Esophagus squamous epithelium (tissue), 4 donors: Measurements from ENCODE around the gene FOXK1.

Experiments used
- CTCF ChIP-seq, 6 experiments: fragments of 450-650 bp in 4 of 6; fragments of 200-600 bp in 2 of 6; sonication (generic) in 2 of 6; IDR thresholded peaks; one replicate each; pipeline ENCODE4 v1.5.1; 2016 to 2019; ENCODE audit warnings: antibody characterized with exemption in 6 of 6, mild to moderate bottlenecking in 4 of 6, moderate library complexity in 4 of 6
- POLR2A ChIP-seq, 4 donors: fragments of 450-650 bp; IDR thresholded peaks; one replicate each; pipeline ENCODE4 v1.6.1; 2017; ENCODE audit warnings: antibody characterized with exemption in 4 of 4, mild to moderate bottlenecking in 4 of 4, moderate library complexity in 3 of 4

- no peak for TF ChIP-seq CTCF (IDR thresholded peaks at IDR 0.05)
- no peak for TF ChIP-seq POLR2A (IDR thresholded peaks at IDR 0.05)
Observed at GRCh38 chr7:4726566-4726965, 44.5 kb downstream of the FOXK1 start.
